HG03139 (cell line): ENCODE data around the gene POMGNT2.
"Not testable (repeated sequence)": the region's sequence is repeated elsewhere in the genome, so short reads cannot be mapped to it uniquely, and the experiment has no call there.

ENCODE experiments used
- ATAC-seq: cut with Tn5 transposase; IDR thresholded peaks from one replicate; pipeline ENCODE4 v1.9.1; 2021; ENCODE audit not compliant: unreplicated experiment

POMGNT2 gene

DNA sequence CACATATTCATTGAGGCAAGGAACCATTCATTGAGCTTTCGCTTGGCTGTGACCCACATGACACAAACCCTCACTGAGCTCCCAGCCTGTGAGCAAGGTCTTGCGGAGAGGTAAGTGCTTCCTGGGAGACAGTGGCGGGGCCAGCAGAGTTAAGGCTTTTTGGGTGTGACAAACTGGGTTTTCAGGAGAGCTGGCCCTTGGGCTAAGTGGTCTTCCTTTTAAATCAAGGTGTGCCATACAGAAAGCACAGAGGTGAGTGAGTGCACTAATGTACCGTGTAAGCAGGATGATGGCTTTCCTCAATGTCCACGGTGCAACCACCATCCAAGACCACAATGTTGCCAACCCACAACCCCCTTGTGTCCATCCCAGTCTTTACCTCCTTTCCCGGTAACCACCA, 28.6 kb downstream of the POMGNT2 start:
- ATAC-seq, result no peak

DNA sequence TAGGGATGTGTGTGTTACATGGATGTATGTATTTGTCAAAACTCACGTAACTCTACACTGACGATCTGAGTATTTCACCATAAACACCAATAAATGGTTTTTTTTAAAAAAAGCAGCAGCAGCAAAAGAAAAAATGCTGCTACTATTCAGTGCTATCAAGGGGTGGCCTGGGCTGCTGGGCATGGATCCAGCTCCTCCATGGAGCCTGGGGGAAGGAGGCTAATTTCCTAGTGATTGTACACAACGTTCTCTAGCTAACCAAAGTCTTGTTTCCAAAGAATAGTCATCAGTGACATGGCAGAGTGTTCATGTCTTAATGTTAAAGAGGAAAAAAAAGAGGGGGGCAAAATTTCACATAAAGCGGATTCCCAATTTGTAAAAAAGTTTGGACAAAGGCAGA, 29.0 kb downstream of the POMGNT2 start:
- no peak for ATAC-seq

DNA sequence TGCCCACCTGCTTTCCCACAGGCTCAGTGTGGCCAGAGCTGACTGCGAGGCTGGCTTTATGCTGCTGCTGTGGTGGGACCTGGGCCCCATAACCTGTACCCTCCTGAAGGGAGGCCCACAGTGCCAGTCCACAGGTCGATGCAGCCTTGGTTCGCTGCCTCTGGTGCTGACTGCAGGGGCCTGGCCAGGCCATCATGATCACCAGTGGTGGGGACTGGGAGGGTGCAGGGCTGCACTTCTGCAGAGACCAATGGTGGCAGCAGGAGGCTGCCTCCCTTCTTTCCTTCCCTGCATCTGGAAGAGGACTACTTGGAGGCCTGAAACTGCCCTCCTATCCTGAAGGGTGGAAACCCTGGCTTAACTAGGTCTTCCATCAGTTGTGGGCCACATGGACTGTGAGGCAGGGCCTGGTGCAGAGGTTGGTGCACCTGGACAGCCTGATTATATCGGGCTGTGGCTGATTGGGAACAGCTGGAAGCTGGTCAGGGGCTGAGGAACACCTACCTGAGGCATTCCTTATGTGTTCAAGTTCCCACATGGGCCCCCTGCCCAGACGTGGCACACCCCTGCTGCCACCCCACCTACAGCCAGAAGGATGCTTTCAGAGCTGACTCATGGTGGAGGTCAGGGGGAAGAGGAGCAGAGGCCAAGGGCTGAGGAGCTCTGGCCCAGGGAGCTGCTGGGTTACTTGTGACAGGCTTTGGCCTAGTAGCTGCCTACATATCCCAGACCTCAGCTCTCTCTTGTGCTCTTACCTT, 29.8 kb downstream of the POMGNT2 start:
- ATAC-seq, result no peak

- no peak for ATAC-seq
These were observed 30.8 kb downstream of the POMGNT2 start for GRCh38 chr3:43074901-43075689.

DNA sequence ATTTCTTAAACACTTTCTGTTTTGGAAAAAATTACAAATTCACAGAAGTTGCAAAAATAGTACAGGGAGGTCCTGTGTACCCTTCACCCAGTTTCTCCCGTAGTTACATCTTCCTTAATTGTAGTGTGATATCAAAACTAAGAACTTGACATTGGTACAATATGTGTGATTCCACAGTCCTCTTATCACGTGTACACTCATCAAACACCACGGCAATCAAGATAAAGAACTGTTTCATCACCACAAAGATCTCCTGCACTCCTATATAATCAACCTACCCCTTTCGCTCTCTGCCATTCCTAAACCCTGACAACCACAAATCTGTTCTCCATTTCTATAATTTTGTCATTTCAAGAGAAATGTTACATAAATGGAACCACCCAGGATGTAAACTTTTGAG, 31.4 kb downstream of the POMGNT2 start:
- no peak for ATAC-seq

- ATAC-seq, result no peak
These were observed 32.1 kb downstream of the POMGNT2 start for GRCh38 chr3:43073836-43074220.

GRCh38 chr3:43073116-43073835, 32.6 kb downstream of the POMGNT2 start:
- no peak for ATAC-seq

DNA sequence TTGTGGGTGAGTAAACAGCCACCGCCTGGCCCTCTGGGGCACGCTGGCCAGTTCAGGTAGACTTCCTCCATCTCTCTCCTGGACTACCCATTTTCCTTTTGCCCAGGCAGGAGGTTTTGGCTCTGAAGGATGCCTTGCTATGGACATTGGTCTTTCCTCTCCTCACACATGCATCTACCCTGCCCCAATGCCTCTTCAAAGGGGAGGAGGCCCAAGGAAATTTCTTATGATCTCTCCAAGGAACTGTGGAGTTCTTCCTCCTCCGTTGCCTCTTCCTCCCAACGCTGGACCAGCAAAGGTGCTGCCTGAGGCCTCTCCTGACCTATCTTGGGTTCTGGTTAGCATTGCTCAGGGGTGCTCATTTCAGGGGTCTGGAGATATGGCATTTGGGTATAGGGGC, 33.5 kb downstream of the POMGNT2 start:
- no peak for ATAC-seq

- no peak for ATAC-seq
These were observed 34.5 kb downstream of the POMGNT2 start for GRCh38 chr3:43071313-43071893.

GRCh38 chr3:43070670-43071069, 35.2 kb downstream of the POMGNT2 start:
- ATAC-seq, result not testable (repeated sequence)

DNA sequence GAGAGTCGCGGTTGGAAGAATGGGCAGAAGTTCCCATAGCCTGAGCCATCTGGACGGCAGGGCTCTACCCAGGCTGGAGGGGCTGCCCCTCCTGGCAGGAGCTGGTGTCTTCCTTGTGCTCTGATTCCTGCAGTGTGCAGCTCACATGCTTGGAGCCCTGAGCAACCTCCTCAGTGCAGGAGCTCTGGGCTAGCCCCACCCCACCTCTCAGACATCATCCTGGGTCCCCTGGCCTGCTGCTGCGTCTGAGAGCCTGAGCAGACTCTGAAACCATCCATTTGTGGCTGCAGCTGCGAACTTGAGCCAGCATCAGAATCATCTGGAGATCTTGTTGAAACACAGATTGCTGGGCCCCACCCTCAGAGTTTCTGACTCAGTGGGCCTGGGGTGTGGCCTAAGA, 42.8 kb downstream of the POMGNT2 start:
- no peak for ATAC-seq

DNA sequence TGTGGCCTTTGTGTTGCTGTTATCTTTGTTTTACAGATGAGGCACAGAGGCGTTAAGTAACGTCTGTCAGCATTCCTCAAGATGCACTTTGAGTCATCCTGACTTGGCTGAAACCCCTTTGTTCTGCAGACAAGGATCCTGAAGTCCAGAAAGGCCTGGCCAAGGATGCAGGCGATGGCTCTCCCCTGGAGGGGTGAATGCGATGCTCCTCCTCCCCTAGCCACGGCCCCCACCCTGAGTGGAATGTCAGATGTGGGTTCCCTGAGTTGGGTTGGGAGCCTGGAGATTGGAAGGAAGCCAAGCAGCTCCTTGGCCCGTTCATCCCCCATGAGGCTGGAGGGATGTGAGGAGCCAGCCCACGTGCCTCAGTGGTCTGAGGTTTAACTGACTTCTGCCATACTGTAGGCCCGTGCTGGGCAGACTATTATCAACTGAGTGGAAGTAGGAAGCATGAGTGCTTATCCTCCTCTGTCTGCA, 43.3 kb downstream of the POMGNT2 start:
- ATAC-seq, result no peak

DNA sequence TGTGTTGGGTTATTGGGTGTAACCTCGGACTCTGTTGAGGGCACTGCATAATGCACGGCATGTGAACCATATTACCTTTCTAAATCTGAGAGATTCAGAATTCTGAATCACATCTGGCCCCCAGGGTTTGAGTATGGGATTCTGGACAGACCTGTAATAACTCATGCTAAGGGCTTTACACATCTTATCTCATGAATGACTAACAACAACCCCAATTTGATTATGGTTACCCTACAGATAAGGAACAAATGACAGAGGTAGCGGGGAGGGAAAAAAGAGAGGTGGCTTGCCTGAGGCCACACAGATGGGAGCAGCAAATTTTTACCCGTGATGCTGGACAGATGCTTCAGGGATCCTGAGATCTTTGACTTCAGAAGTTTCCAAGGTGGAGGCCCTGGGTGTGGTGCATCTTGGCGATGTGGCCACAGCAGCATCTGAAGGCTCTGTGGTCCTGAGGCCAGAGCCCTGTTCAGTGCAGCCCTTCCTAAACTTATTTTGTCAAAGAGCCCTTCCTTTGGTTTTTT, 43.8 kb downstream of the POMGNT2 start:
- no peak for ATAC-seq

- ATAC-seq, result no peak
These were observed 44.6 kb downstream of the POMGNT2 start for GRCh38 chr3:43061101-43061895.

GRCh38 chr3:43059456-43059855, 46.4 kb downstream of the POMGNT2 start:
- no peak for ATAC-seq

- no peak for ATAC-seq
These were observed 49.8 kb downstream of the POMGNT2 start for GRCh38 chr3:43055806-43056770.

DNA sequence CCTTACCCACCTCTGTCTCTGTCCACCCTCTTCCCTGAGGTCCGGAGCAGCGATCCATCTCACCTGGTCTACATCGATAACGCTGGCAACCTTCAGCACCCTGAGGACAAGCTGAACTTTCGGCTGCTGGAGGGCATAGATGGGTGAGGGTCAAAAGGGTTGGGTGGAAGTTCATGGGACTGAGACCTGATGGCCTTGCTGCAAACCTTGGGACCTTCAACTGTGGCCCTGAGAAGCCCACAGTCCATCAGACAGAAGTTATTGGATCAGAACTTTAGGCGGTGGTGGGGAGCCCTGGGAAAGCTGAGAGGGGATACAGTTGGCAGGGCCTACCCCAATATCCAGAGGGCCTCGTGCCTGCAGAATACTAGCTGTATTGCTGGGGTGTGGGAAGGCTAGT, 50.5 kb downstream of the POMGNT2 start:
- no peak for ATAC-seq

DNA sequence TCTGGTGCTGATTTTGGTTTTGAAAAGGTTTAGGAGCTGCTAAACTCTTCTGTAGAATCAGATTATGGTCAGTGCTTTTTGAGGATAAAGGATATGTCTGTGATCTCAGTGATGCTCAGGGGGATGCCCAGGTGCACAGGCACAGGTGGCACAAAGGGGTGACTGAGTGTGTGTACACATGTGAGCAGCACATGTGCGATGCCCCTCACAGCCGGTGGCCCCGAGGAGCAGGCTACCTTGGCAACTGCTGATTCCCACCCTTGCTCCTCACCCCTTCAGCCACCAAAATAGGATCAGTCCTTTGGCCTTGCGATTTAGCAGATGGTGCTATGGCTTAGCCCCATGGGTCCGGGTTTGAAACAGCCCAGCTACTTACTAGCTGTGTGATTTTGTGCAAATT, 51.1 kb downstream of the POMGNT2 start:
- ATAC-seq, result no peak

- ATAC-seq, result no peak
These were observed 52.6 kb downstream of the POMGNT2 start for GRCh38 chr3:43053291-43053690.
